A172 (cell line): Measurements from ENCODE around the gene TGM2. TPM values are rescaled to one million over a fixed set of nuclear protein-coding genes. Genes with fewer than 3 reads are reported as not detected.

Source experiments
- DNase-seq: peaks from one replicate; pipeline ENCODE4 v3.0.0-alpha.2; 2015; ENCODE audit warnings: low spot score
- total RNA-seq: library from RNA; depleted of rRNA; stranded (reverse); fragments of >200 nt; shearing (Covaris generic); gene quantifications from 2 replicates; pipeline ENCODE4 v1.2.3, GENCODE V29; 2014; rRNA removed

The TGM2 gene
- total RNA-seq, 1 experiment from 2014 or later, result 13.9 TPM

DNA sequence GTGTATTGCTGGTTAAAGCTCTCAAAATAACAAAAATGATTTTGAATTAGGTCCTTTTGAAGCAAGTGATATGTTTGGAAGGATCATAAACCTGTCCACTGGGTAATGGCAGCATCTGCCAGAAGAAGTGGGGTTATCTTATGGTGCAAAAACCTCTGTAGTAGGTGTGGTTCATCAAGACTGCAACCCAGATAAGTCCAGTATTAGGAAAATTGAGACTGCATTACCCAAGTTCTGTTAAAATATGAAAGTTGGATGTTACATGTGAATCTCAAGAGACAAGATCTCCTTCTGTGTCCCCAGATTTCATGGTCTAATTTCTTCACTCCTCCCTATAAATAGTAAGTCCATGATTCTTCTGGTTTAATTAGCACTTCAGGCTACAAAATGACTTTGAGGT, 72.2 kb downstream of the TGM2 start:
- no peak for DNase-seq

DNA sequence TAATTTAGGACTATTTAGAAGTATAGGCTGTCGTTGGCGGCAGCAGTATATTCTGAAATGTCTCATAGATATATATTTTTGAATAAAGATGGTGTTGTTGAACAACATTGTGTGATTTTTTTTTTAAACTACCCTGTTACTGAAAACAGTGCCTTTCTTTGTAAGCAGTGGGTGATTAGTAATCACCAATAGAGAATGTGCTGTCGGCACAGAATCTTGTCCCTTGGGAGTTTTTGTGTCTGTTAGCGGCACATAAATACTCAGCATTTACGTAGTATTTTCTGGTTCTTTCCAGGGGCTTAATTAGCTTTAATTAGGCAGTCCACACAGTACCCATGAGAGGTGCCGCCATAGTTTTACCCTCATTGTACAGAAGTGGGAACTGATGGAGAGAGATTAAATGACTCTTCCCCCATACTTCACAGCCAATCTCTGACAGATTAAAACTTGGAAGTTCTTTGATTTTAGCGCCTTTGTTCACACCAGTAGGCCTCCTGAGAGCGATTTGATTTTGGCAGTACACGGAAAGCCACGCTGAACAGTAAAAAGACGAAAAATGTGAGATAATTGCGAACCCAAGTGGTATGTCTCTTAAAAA, 72.7 kb downstream of the TGM2 start:
- no peak for DNase-seq

DNA sequence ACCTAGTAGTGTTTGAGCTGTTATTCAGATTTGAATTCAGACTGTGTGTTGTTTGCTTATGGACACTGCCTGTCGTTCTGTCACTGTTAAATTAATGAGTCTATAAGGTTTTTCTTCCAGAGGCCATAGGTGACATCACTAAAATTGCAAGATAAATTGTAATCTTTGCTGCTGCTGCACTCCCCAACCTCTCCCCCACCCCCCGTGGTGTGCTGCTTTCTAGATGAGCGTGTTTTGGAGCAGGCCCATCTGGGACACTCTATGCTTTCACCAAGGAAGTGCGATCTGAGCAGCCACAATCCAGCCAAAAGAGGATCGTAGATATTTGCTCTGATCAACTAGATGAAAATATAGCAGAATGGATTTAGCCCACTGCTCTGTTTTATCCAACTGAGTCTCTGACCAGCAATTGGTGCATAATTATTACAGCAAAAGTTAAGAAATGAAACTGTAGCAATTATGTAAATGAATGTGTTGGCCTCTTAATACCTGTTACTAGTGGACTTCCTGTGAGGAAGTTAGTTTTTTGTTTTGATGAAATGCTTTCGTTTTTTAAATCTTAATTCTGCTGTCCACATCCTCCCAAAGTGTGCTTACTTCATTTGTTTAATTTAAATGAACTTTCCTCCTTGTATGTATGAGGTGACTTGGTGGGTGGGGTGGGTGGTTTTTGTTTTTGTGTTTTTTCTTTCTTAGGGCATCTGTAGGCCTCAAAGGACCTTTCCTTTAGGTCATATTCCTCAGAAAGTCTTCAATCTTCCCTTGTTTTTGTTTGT, 73.4 kb downstream of the TGM2 start:
- DNase-seq, result no peak

DNA sequence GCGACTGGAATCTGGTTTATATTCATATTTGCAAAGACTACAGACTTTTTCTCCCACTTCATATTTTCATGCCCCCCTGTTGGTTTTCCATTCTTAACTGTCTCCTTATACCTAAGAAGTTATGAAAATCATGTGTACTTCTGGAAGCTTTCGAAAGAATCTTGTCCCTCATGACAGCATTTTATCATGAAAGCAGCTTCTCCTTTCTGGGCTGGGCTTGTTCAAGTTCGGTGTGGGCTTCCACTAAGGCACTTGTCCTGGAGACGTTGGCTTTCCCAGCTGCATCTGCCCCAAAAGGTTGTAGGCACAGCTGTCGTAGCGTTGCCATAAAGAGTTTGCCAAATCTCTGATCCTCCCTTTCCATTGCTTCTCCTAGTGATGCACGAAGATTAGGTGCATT, 75.0 kb downstream of the TGM2 start:
- no peak for DNase-seq

GRCh38 chr20:38089500-38089899, 75.6 kb downstream of the TGM2 start:
- no peak for DNase-seq

GRCh38 chr20:38085026-38085425, 80.0 kb downstream of the TGM2 start:
- no peak for DNase-seq

DNA sequence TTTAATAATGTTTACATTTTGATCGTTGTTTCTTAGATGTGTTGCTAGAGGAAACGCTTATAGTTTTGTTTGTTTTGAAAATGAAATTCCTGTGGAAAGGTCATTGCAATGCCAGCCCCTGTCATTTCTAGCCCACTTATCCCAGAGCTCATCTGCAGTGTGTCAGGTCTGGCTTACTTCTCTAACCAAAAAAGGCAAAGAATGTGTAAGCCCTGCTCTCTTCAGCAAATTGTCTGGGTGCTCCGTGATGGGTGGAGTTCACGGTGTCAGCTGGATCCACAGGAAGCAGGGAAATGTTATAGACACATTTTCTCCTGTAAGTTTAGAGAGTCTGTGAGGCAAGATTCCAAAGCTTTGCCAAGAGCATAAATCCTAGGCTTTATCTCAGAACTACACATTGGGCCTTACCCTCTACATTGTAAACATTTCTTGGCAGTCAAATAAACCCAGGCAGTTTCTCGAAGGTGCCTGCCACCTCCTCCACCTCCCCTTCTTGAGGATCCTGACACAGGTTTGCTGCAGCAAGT, 80.6 kb downstream of the TGM2 start:
- DNase-seq, result peak; percentile 90

DNA sequence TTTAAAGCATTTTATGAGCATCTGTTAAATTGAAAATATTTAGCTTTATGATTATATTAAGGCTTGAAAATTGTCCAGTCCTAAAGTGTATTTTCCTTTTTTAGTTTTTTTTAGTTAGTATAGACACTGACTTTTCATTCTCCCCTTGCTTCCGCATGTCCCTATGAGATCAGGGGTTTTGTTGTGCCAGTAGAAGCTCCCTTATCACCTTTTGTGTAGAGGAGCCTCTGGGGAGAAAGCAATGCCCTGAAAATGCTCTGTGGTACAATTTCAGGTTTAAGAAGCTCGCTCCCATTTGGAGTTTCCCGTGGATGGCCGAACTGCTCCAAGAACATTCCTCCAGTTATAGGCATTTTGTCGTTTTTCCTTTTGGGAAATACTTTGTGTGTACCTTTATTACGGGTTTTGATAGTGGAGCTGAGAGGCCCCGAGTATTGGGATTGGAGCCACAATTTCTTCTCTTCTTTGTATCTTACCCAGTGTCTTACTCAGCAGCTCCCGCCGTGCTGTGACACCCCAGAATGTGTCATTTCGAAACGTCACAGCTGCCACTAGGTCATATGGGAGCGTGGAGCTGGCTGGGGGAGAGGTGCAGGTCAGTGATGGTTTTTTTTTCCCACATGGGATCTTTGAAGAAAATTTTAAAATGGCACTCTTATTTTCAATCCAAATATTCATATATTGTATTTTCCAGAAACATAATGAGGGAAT, 81.6 kb downstream of the TGM2 start:
- DNase-seq, result peak; percentile 49

GRCh38 chr20:38082894-38083293, 82.2 kb downstream of the TGM2 start:
- DNase-seq, result no peak

- no peak for DNase-seq
Observed at GRCh38 chr20:38081575-38081974, 83.5 kb downstream of the TGM2 start.

DNA sequence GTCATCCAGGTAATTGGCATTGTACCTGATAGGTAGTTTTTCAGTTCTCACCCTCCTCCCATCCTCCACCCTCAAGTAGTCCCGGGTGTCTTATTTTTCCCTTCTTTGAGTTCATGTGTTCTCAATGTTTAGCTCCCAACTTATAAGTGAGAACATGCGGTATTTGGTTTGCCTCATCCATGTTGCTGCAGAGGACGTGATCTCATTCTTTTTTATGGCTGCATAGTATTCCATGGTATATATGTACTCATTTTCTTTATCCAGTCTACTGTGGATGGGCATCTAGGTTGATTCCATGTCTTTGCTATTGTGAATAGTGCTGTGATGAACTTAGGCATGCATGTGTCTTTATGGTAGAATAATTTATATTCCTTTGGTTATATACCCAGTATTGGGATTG, 85.7 kb downstream of the TGM2 start:
- DNase-seq, result no peak

- no peak for DNase-seq
Observed at GRCh38 chr20:38078084-38078483, 87.0 kb downstream of the TGM2 start.

Other genes starting within 250 kb of the TGM2 start
- 22.3 and 23.1 TPM in 2 replicates for gene TTI1, start 131.8 kb downstream of the TGM2 start, total RNA-seq
- gene RPRD1B, start 131.5 kb downstream of the TGM2 start, total RNA-seq, result 13.5 and 17.9 TPM in 2 replicates
- 0.57 and 0.69 TPM in 2 replicates for gene KIAA1755, start 95.5 kb upstream of the TGM2 start, total RNA-seq
- not detected in 2 replicates for gene BPI, start 138.9 kb upstream of the TGM2 start, total RNA-seq
- gene LBP, start 181.2 kb upstream of the TGM2 start, total RNA-seq, result 0.55 TPM in 1 of 2 replicates, not detected in the other